Fibroblast of lung (primary cell): ENCODE data around the gene MCM5. TPM values are rescaled to one million over a fixed set of nuclear protein-coding genes. Genes with fewer than 3 reads are reported as not detected.

Experiments
- DNase-seq, 2 donors: peaks; one replicate each; pipeline versions ENCODE4 v3.0.0 to v3.0.0-alpha.2; 2010; ENCODE audit warnings: low read depth in 2 of 2
- H2AFZ ChIP-seq: 2 replicates; pipeline ENCODE4 v1.5.1; 2012; ENCODE audit warnings: low read length, control low read depth, inconsistent platforms
- H3K27ac ChIP-seq: 2 replicates; pipeline ENCODE4 v1.5.1; 2011; ENCODE audit warnings: low read length, control low read depth; ENCODE audit not compliant: insufficient read depth
- H3K27me3 ChIP-seq: 2 replicates; pipeline ENCODE4 v1.5.1; 2011; ENCODE audit warnings: mild to moderate bottlenecking, low read length; ENCODE audit not compliant: control insufficient read depth, insufficient read depth
- H3K36me3 ChIP-seq: 2 replicates; pipeline ENCODE4 v1.5.1; 2011; ENCODE audit warnings: low read length; ENCODE audit not compliant: control insufficient read depth, insufficient read depth
- H3K4me1 ChIP-seq: 2 replicates; pipeline ENCODE4 v1.5.1; 2011; ENCODE audit warnings: low read length; ENCODE audit not compliant: control insufficient read depth, insufficient read depth; ENCODE audit errors: extremely low read depth
- H3K4me2 ChIP-seq: 2 replicates; pipeline ENCODE4 v1.5.1; 2011; ENCODE audit warnings: low read length, control low read depth; ENCODE audit not compliant: insufficient read depth; ENCODE audit errors: extremely low read depth
- H3K4me3 ChIP-seq, 4 experiments: fragments of 200-600 bp in 1 of 4; sonication (generic) in 1 of 4; replicated peaks in 1 of 4; 2 replicates each; pipeline ENCODE4 v1.5.1; 2011 to 2016; ENCODE audit warnings: low read length in 4 of 4, low read depth in 3 of 4, mild to moderate bottlenecking in 3 of 4, control low read depth in 2 of 4, inconsistent platforms in 1 of 4, mixed read lengths in 1 of 4; ENCODE audit not compliant: insufficient read depth in 1 of 4; ENCODE audit errors: control extremely low read depth in 1 of 4
- H3K79me2 ChIP-seq: 2 replicates; pipeline ENCODE4 v1.5.1; 2012; ENCODE audit warnings: mild to moderate bottlenecking, low read length, inconsistent platforms; ENCODE audit not compliant: control insufficient read depth, insufficient read depth
- H3K9ac ChIP-seq: 2 replicates; pipeline ENCODE4 v1.5.1; 2011; ENCODE audit warnings: mild to moderate bottlenecking, low read length, control low read depth; ENCODE audit not compliant: insufficient read depth
- H3K9me3 ChIP-seq: 2 replicates; pipeline ENCODE4 v1.5.1; 2012; ENCODE audit warnings: low read depth, low read length; ENCODE audit not compliant: control insufficient read depth, insufficient read depth
- H4K20me1 ChIP-seq: 2 replicates; pipeline ENCODE4 v1.5.1; 2011; ENCODE audit warnings: low read length; ENCODE audit not compliant: control insufficient read depth, insufficient read depth; ENCODE audit errors: extremely low read depth
- CTCF ChIP-seq, 2 donors: IDR thresholded peaks in 1 of 2; conservative IDR thresholded peaks in 1 of 2; 1 replicate in 1 of 2; 2 replicates in 1 of 2; pipeline ENCODE4 v1.5.1; 2011 to 2012; ENCODE audit warnings: low read length in 2 of 2, control low read depth in 1 of 2, inconsistent platforms in 1 of 2, low read depth in 1 of 2, mild to moderate bottlenecking in 1 of 2
- EZH2 ChIP-seq: IDR thresholded peaks from 2 replicates; pipeline ENCODE4 v1.5.1; 2012; ENCODE audit warnings: low read length, control low read depth, mild to moderate bottlenecking; ENCODE audit errors: missing control alignments
- polyA plus RNA-seq, 2 donors: library from polyadenylated mRNA; depleted of rRNA in 1 of 2; stranded (reverse) in 1 of 2; unstranded in 1 of 2; fragments of >200 nt; gene quantifications; 2 replicates each; pipeline ENCODE4 v1.2.1, GENCODE V29; 2011 to 2012; ENCODE audit warnings: missing spikeins in 1 of 2
- total RNA-seq: library from RNA; depleted of rRNA; stranded (reverse); fragments of >200 nt; gene quantifications from 2 replicates; pipeline ENCODE4 v1.2.1, GENCODE V29; 2014

MCM5 gene
- total and polyA plus RNA-seq, 2 donors (not counting 1 experiment from before 2014, with no cell fraction given), result 13.4 to 21.7 TPM

- H2AFZ ChIP-seq, result no peak overlapping the region
- no peaks in the 10 kb centered on the region for H3K27me3 ChIP-seq
- no peak for TF ChIP-seq CTCF (conservative IDR thresholded peaks at IDR 0.05 in 1 of 2, IDR thresholded peaks at IDR 0.05 in 1 of 2; ENCODE audit: low read depth in 1 of 2, low read length in 2 of 2)
- TF ChIP-seq EZH2, result no peak
- no peak overlapping the region for H3K27ac ChIP-seq
- DNase-seq, result no peak
- no peaks in the 10 kb centered on the region for H3K4me1 ChIP-seq
- no peaks in the 10 kb centered on the region for H3K79me2 ChIP-seq
- no peak overlapping the region for H3K4me3 ChIP-seq
- no peak overlapping the region for H3K4me2 ChIP-seq
- no peak overlapping the region for H3K9ac ChIP-seq
- H4K20me1 ChIP-seq, result no peaks in the 10 kb centered on the region
- no peaks in the 10 kb centered on the region for H3K36me3 ChIP-seq
- H3K9me3 ChIP-seq, result no peaks in the 10 kb centered on the region
Observed at GRCh38 chr22:35439365-35439717, 39.4 kb downstream of the MCM5 start.

GRCh38 chr22:35440129-35440528, 40.2 kb downstream of the MCM5 start:
- Histone ChIP-seq H2AFZ (no peak overlapping the region), H3K4me1 (no peaks in the 10 kb centered on the region), H3K27me3 (no peaks in the 10 kb centered on the region), H4K20me1 (no peaks in the 10 kb centered on the region), H3K27ac (no peak overlapping the region), H3K36me3 (no peaks in the 10 kb centered on the region), H3K4me3 (no peak overlapping the region), H3K79me2 (no peaks in the 10 kb centered on the region), H3K4me2 (no peak overlapping the region), H3K9ac (no peak overlapping the region), H3K9me3 (no peaks in the 10 kb centered on the region)
- TF ChIP-seq EZH2 (no peak), CTCF (conservative IDR thresholded peaks at IDR 0.05 in 1 of 2, IDR thresholded peaks at IDR 0.05 in 1 of 2; ENCODE audit: low read depth in 1 of 2, low read length in 2 of 2) (no peak)
- no peak for DNase-seq

- no peak overlapping the region for H3K9ac ChIP-seq
- TF ChIP-seq EZH2, result no peak
- TF ChIP-seq CTCF (conservative IDR thresholded peaks at IDR 0.05 in 1 of 2, IDR thresholded peaks at IDR 0.05 in 1 of 2; ENCODE audit: low read depth in 1 of 2, low read length in 2 of 2), result no peak
- DNase-seq, result no peak
- no peaks in the 10 kb centered on the region for H3K27me3 ChIP-seq
- peaks cover 2% of the 10 kb centered on the region for H3K4me1 ChIP-seq
- no peaks in the 10 kb centered on the region for H3K79me2 ChIP-seq
- no peak overlapping the region for H3K27ac ChIP-seq
- no peaks in the 10 kb centered on the region for H3K9me3 ChIP-seq
- H3K4me3 ChIP-seq, result no peak overlapping the region
- H2AFZ ChIP-seq, result no peak overlapping the region
- no peaks in the 10 kb centered on the region for H3K36me3 ChIP-seq
- H3K4me2 ChIP-seq, result no peak overlapping the region
- H4K20me1 ChIP-seq, result no peaks in the 10 kb centered on the region
Observed at GRCh38 chr22:35441489-35442100, 41.7 kb downstream of the MCM5 start.
